Kidney tubule cell (primary cell): ENCODE measurements around the gene UBE2Z.

Source experiments
- DNase-seq: peaks from one replicate; pipeline ENCODE4 v3.0.0-alpha.2; 2018; ENCODE audit warnings: low spot score

The UBE2Z gene

GRCh38 chr17:48960834-48961515 is 52.8 kb downstream of the UBE2Z start:
- DNase-seq, result no peak

- DNase-seq, result peak; percentile 76
Measured at GRCh38 chr17:48961516-48962233, 53.5 kb downstream of the UBE2Z start.

GRCh38 chr17:48970224-48970623 is 62.0 kb downstream of the UBE2Z start:
- no peak for DNase-seq

- DNase-seq, result no peak
Measured at GRCh38 chr17:48970865-48971687, 62.9 kb downstream of the UBE2Z start.

- DNase-seq, result no peak
Measured at GRCh38 chr17:48972749-48973097, 64.5 kb downstream of the UBE2Z start.

GRCh38 chr17:48973806-48974205 is 65.6 kb downstream of the UBE2Z start:
- no peak for DNase-seq
